ENCODE results near the gene FAM241A. TPM values are rescaled to one million over a fixed set of nuclear protein-coding genes. Genes with fewer than 3 reads are reported as not detected.
"Not testable (repeated sequence)": the region's sequence is repeated elsewhere in the genome, so short reads cannot be mapped to it uniquely, and the experiment has no call there.

FAM241A gene
- total RNA-seq, 2 donors from 2014 or later, result 4.3 to 16.0 TPM

GRCh38 chr4:112171051-112171763 is 26.0 kb downstream of the FAM241A start:
- H3K27ac Mint-ChIP-seq; H3K27me3 Mint-ChIP-seq; H3K36me3 Mint-ChIP-seq; H3K9me3 Mint-ChIP-seq; ATAC-seq; DNase-seq (ENCODE audit: low spot score): not testable (repeated sequence)
- H3K4me1 Mint-ChIP-seq (ENCODE audit: low read depth in 2 of 2), result peaks cover 16 to 18% of the 10 kb centered on the region in 2 donors
- H3K4me3 Mint-ChIP-seq, result peak overlapping the region; percentile 50

GRCh38 chr4:112172180-112172579 is 26.9 kb downstream of the FAM241A start:
- Mint-ChIP-seq H3K9me3 (no peaks in the 10 kb centered on the region), H3K27ac (no peak overlapping the region), H3K4me1 (ENCODE audit: low read depth in 2 of 2) (peaks cover 18 to 25% of the 10 kb centered on the region in 2 donors), H3K27me3 (no peaks in the 10 kb centered on the region), H3K4me3 (no peak overlapping the region), H3K36me3 (peaks cover 5% of the 10 kb centered on the region)
- DNase-seq (ENCODE audit: low spot score), result no peak
- peak in 1 of 2 donors; percentile 57 for ATAC-seq

GRCh38 chr4:112173593-112174558 is 28.6 kb downstream of the FAM241A start:
- peaks cover 15 to 25% of the 10 kb centered on the region in 2 donors for H3K4me1 Mint-ChIP-seq (ENCODE audit: low read depth in 2 of 2)
- no peak for DNase-seq (ENCODE audit: low spot score)
- ATAC-seq, result no peak
- H3K27ac Mint-ChIP-seq, result no peak overlapping the region
- H3K4me3 Mint-ChIP-seq, result no peak overlapping the region
- no peaks in the 10 kb centered on the region for H3K9me3 Mint-ChIP-seq
- no peaks in the 10 kb centered on the region for H3K27me3 Mint-ChIP-seq
- peaks cover 5% of the 10 kb centered on the region for H3K36me3 Mint-ChIP-seq

- H3K4me1 Mint-ChIP-seq (ENCODE audit: low read depth in 2 of 2), result peaks cover 12 to 20% of the 10 kb centered on the region in 2 donors
- DNase-seq (ENCODE audit: low spot score) (no peak), ATAC-seq (no peak)
- no peak overlapping the region for H3K27ac Mint-ChIP-seq
- H3K36me3 Mint-ChIP-seq, result peaks cover 5% of the 10 kb centered on the region
- no peak overlapping the region for H3K4me3 Mint-ChIP-seq
- no peaks in the 10 kb centered on the region for H3K27me3 Mint-ChIP-seq
- no peaks in the 10 kb centered on the region for H3K9me3 Mint-ChIP-seq
Observed at GRCh38 chr4:112175840-112176239, 30.6 kb downstream of the FAM241A start.

GRCh38 chr4:112176596-112176995 is 31.3 kb downstream of the FAM241A start:
- no peak for DNase-seq (ENCODE audit: low spot score)
- H3K9me3 Mint-ChIP-seq, result no peaks in the 10 kb centered on the region

GRCh38 chr4:112178741-112179140 is 33.5 kb downstream of the FAM241A start:
- Mint-ChIP-seq H3K36me3 (peaks cover 11% of the 10 kb centered on the region), H3K4me1 (ENCODE audit: low read depth in 2 of 2) (peaks cover 15 to 33% of the 10 kb centered on the region in 2 donors)
- not testable (repeated sequence) for H3K4me3 Mint-ChIP-seq; ATAC-seq; H3K9me3 Mint-ChIP-seq; DNase-seq (ENCODE audit: low spot score); H3K27me3 Mint-ChIP-seq; H3K27ac Mint-ChIP-seq

More at GRCh38 chr4:112176596-112176995, 31.3 kb downstream of the FAM241A start:
- Mint-ChIP-seq H3K27ac (no peak overlapping the region), H3K4me3 (no peak overlapping the region), H3K4me1 (ENCODE audit: low read depth in 2 of 2) (peaks cover 11 to 17% of the 10 kb centered on the region in 2 donors), H3K36me3 (peaks cover 8% of the 10 kb centered on the region), H3K27me3 (no peaks in the 10 kb centered on the region)
- no peak for ATAC-seq

GRCh38 chr4:112181358-112182000 is 36.2 kb downstream of the FAM241A start:
- Mint-ChIP-seq H3K4me1 (ENCODE audit: low read depth in 2 of 2) (peaks cover 14 to 31% of the 10 kb centered on the region in 2 donors), H3K4me3 (no peak overlapping the region), H3K36me3 (peaks cover 6% of the 10 kb centered on the region), H3K27me3 (no peaks in the 10 kb centered on the region), H3K27ac (no peak overlapping the region), H3K9me3 (no peaks in the 10 kb centered on the region)
- no peak for DNase-seq (ENCODE audit: low spot score)
- ATAC-seq, result no peak

- Mint-ChIP-seq H3K4me3 (no peak overlapping the region), H3K27me3 (no peaks in the 10 kb centered on the region), H3K27ac (no peak overlapping the region), H3K4me1 (ENCODE audit: low read depth in 2 of 2) (peaks cover 9 to 20% of the 10 kb centered on the region in 2 donors), H3K36me3 (peaks cover 6% of the 10 kb centered on the region), H3K9me3 (no peaks in the 10 kb centered on the region)
- no peak for DNase-seq (ENCODE audit: low spot score)
- ATAC-seq, result no peak
Observed at GRCh38 chr4:112182604-112183003, 37.4 kb downstream of the FAM241A start.

- Mint-ChIP-seq H3K36me3 (peaks cover 6% of the 10 kb centered on the region), H3K9me3 (no peaks in the 10 kb centered on the region), H3K27ac (peak overlapping the region in 1 of 2 donors; percentile 57), H3K4me1 (ENCODE audit: low read depth in 2 of 2) (peaks cover 9 to 20% of the 10 kb centered on the region in 2 donors), H3K27me3 (no peaks in the 10 kb centered on the region), H3K4me3 (no peak overlapping the region)
- DNase-seq (ENCODE audit: low spot score), result no peak
- ATAC-seq, result no peak
Observed at GRCh38 chr4:112183252-112183651, 38.0 kb downstream of the FAM241A start.

- H3K4me1 Mint-ChIP-seq (ENCODE audit: low read depth in 2 of 2), result peaks cover 9 to 20% of the 10 kb centered on the region in 2 donors
- H3K27ac Mint-ChIP-seq, result no peak overlapping the region
- H3K27me3 Mint-ChIP-seq, result no peaks in the 10 kb centered on the region
- ATAC-seq (peak in 1 of 2 donors; percentile 70), DNase-seq (ENCODE audit: low spot score) (no peak)
- H3K9me3 Mint-ChIP-seq, result no peaks in the 10 kb centered on the region
- peaks cover 6% of the 10 kb centered on the region for H3K36me3 Mint-ChIP-seq
- no peak overlapping the region for H3K4me3 Mint-ChIP-seq
Observed at GRCh38 chr4:112184438-112184837, 39.2 kb downstream of the FAM241A start.

GRCh38 chr4:112185334-112185733 is 40.1 kb downstream of the FAM241A start:
- no peak for DNase-seq (ENCODE audit: low spot score)
- H3K4me1 Mint-ChIP-seq (ENCODE audit: low read depth in 2 of 2), result peaks cover 9 to 20% of the 10 kb centered on the region in 2 donors
- no peak overlapping the region for H3K27ac Mint-ChIP-seq
- H3K4me3 Mint-ChIP-seq, result no peak overlapping the region
- H3K36me3 Mint-ChIP-seq, result peaks cover 6% of the 10 kb centered on the region
- ATAC-seq, result peak in 1 of 2 donors; percentile 20
- H3K27me3 Mint-ChIP-seq, result no peaks in the 10 kb centered on the region
- no peaks in the 10 kb centered on the region for H3K9me3 Mint-ChIP-seq

- Mint-ChIP-seq H3K36me3 (peaks cover 6% of the 10 kb centered on the region), H3K4me3 (no peak overlapping the region), H3K27ac (no peak overlapping the region), H3K27me3 (no peaks in the 10 kb centered on the region), H3K4me1 (ENCODE audit: low read depth in 2 of 2) (peaks cover 9 to 20% of the 10 kb centered on the region in 2 donors), H3K9me3 (no peaks in the 10 kb centered on the region)
- DNase-seq (ENCODE audit: low spot score) (no peak), ATAC-seq (no peak)
Observed at GRCh38 chr4:112185740-112186670, 40.8 kb downstream of the FAM241A start.

- Mint-ChIP-seq H3K27me3 (no peaks in the 10 kb centered on the region), H3K36me3 (no peaks in the 10 kb centered on the region), H3K4me3 (no peak overlapping the region), H3K9me3 (no peaks in the 10 kb centered on the region), H3K4me1 (ENCODE audit: low read depth in 2 of 2) (no peaks in the 10 kb centered on the region), H3K27ac (no peak overlapping the region)
- DNase-seq (ENCODE audit: low spot score), result no peak
- ATAC-seq, result no peak
Observed at GRCh38 chr4:112189754-112190153, 44.5 kb downstream of the FAM241A start.
